RCC 7860 (cell line): ENCODE data around the gene GAA.
A peak's percentile ranks its signal among the peaks of the same experiment; 100 is the strongest.
"Not testable (repeated sequence)": the region's sequence is repeated elsewhere in the genome, so short reads cannot be mapped to it uniquely, and the experiment has no call there.

ENCODE experiments used
- DNase-seq: peaks from one replicate; pipeline ENCODE4 v3.0.0-alpha.2; 2015; ENCODE audit warnings: low spot score
- FAIRE-seq: peaks from 2 replicates; lab custom pipeline; 2012; peaks lifted over from hg19 to GRCh38; lab: Jason Lieb, UNC

The GAA gene

GRCh38 chr17:80141463-80142165 is 40.2 kb downstream of the GAA start:
- FAIRE-seq, result no peak

GRCh38 chr17:80142929-80143328 is 41.5 kb downstream of the GAA start:
- FAIRE-seq, result no peak
- DNase-seq, result no peak

More at GRCh38 chr17:80141463-80142165, 40.2 kb downstream of the GAA start:
- DNase-seq, result no peak

GRCh38 chr17:80145076-80146075 is 44.0 kb downstream of the GAA start:
- no peak for FAIRE-seq
- no peak for DNase-seq

- FAIRE-seq (no peak), DNase-seq (no peak)
These were observed 45.0 kb downstream of the GAA start for GRCh38 chr17:80146121-80147034.

GRCh38 chr17:80147035-80147822 is 45.8 kb downstream of the GAA start, which contains the start of gene EIF4A3:
Gene EIF4A3, minus strand, starts transcription at chr17:80147128. Its CDS starts 167 bp downstream, at chr17:80146961.
- FAIRE-seq (peak; percentile 94), DNase-seq (peak; percentile 97)

- DNase-seq (no peak), FAIRE-seq (no peak)
These were observed 50.0 kb downstream of the GAA start for GRCh38 chr17:80151333-80151732.

- no peak for DNase-seq
- FAIRE-seq, result no peak
These were observed 50.8 kb downstream of the GAA start for GRCh38 chr17:80152081-80152702.

- no peak for DNase-seq
- no peak for FAIRE-seq
These were observed 51.6 kb downstream of the GAA start for GRCh38 chr17:80153004-80153403.

- FAIRE-seq (no peak), DNase-seq (no peak)
These were observed 52.8 kb downstream of the GAA start for GRCh38 chr17:80154166-80154565.

- DNase-seq, FAIRE-seq: not testable (repeated sequence)
These were observed 54.2 kb downstream of the GAA start for GRCh38 chr17:80155600-80155999.

GRCh38 chr17:80158846-80159245 is 57.5 kb downstream of the GAA start:
- no peak for DNase-seq

GRCh38 chr17:80160536-80160935 is 59.2 kb downstream of the GAA start:
- FAIRE-seq (no peak), DNase-seq (no peak)

More at GRCh38 chr17:80158846-80159245, 57.5 kb downstream of the GAA start:
- FAIRE-seq, result no peak

- no peak for DNase-seq
These were observed 62.0 kb downstream of the GAA start for GRCh38 chr17:80163336-80163735.

GRCh38 chr17:80164185-80164584 is 62.8 kb downstream of the GAA start:
- FAIRE-seq, result no peak

More at GRCh38 chr17:80163336-80163735, 62.0 kb downstream of the GAA start:
- FAIRE-seq, result no peak

GRCh38 chr17:80166446-80166845 is 65.1 kb downstream of the GAA start:
- no peak for FAIRE-seq

More at GRCh38 chr17:80164185-80164584, 62.8 kb downstream of the GAA start:
- no peak for DNase-seq

GRCh38 chr17:80168371-80168770 is 67.0 kb downstream of the GAA start:
- DNase-seq (no peak), FAIRE-seq (no peak)

More at GRCh38 chr17:80166446-80166845, 65.1 kb downstream of the GAA start:
- no peak for DNase-seq

- no peak for DNase-seq
- FAIRE-seq, result no peak
These were observed 67.7 kb downstream of the GAA start for GRCh38 chr17:80169107-80169506.
